H9 (cell line): ENCODE measurements around the gene PCF11. TPM values are rescaled to one million over a fixed set of nuclear protein-coding genes. Genes with fewer than 3 reads are reported as not detected.
A peak's percentile ranks its signal among the peaks of the same experiment; 100 is the strongest.

Experiments
- DNase-seq: peaks from one replicate; pipeline ENCODE4 v3.0.0-alpha.2; 2017
- H2AFZ ChIP-seq: one replicate; pipeline ENCODE4 v1.6.1; 2013; ENCODE audit warnings: mild to moderate bottlenecking, low read length, control low read depth, moderate library complexity
- H2AK5ac ChIP-seq: 2 replicates; pipeline ENCODE4 v1.6.1; 2013; ENCODE audit warnings: low read length, control low read depth, mixed read lengths; ENCODE audit not compliant: insufficient read length
- H2BK120ac ChIP-seq: one replicate; pipeline ENCODE4 v1.6.1; 2013; ENCODE audit warnings: low read depth, mild to moderate bottlenecking, low read length, control low read depth, inconsistent platforms; ENCODE audit not compliant: poor library complexity, severe bottlenecking
- H2BK12ac ChIP-seq: 2 replicates; pipeline ENCODE4 v1.6.1; 2013; ENCODE audit warnings: low read length, control low read depth, mixed read lengths, low read depth; ENCODE audit not compliant: insufficient read length
- H2BK15ac ChIP-seq: 2 replicates; pipeline ENCODE4 v1.6.1; 2013; ENCODE audit warnings: low read depth, low read length, control low read depth
- H2BK20ac ChIP-seq: one replicate; pipeline ENCODE4 v1.6.1; 2013; ENCODE audit warnings: low read depth, mild to moderate bottlenecking, low read length, control low read depth, inconsistent platforms; ENCODE audit not compliant: poor library complexity, severe bottlenecking
- H2BK5ac ChIP-seq: 2 replicates; pipeline ENCODE4 v1.6.1; 2013; ENCODE audit warnings: low read length, control low read depth, mixed read lengths; ENCODE audit not compliant: insufficient read length
- H3K14ac ChIP-seq: 2 replicates; pipeline ENCODE4 v1.6.1; 2013; ENCODE audit warnings: low read length, control low read depth; ENCODE audit not compliant: insufficient read depth
- H3K18ac ChIP-seq: 2 replicates; pipeline ENCODE4 v1.6.1; 2013; ENCODE audit warnings: low read depth, mild to moderate bottlenecking, mixed read lengths, low read length, control low read depth; ENCODE audit not compliant: insufficient read length
- H3K23ac ChIP-seq: 2 replicates; pipeline ENCODE4 v1.6.1; 2013; ENCODE audit warnings: low read length, control low read depth, mixed read lengths, low read depth; ENCODE audit not compliant: insufficient read length
- H3K23me2 ChIP-seq: 2 replicates; pipeline ENCODE4 v1.6.1; 2013; ENCODE audit warnings: low read depth, mild to moderate bottlenecking, mixed read lengths, low read length, control low read depth; ENCODE audit not compliant: insufficient read length, poor library complexity, severe bottlenecking
- H3K27ac ChIP-seq: 2 replicates; pipeline ENCODE4 v1.5.1; 2013; ENCODE audit warnings: low read length, control low read depth, mixed read lengths, low read depth; ENCODE audit not compliant: insufficient read length
- H3K27me3 ChIP-seq: 2 replicates; pipeline ENCODE4 v1.6.1; 2013; ENCODE audit warnings: low read length, control low read depth, inconsistent platforms; ENCODE audit not compliant: insufficient read depth
- H3K4ac ChIP-seq: 2 replicates; pipeline ENCODE4 v1.6.1; 2013; ENCODE audit warnings: low read depth, mild to moderate bottlenecking, control low read depth, inconsistent platforms, low read length, moderate library complexity
- H3K4me1 ChIP-seq: 2 replicates; pipeline ENCODE4 v1.6.1; 2013; ENCODE audit warnings: low read length, control low read depth, inconsistent platforms; ENCODE audit not compliant: insufficient read depth
- H3K4me2 ChIP-seq: 2 replicates; pipeline ENCODE4 v1.6.1; 2013; ENCODE audit warnings: low read length, control low read depth, mixed read lengths; ENCODE audit not compliant: insufficient read length, insufficient read depth
- H3K56ac ChIP-seq: 2 replicates; pipeline ENCODE4 v1.6.1; 2013; ENCODE audit warnings: low read depth, mild to moderate bottlenecking, mixed read lengths, low read length, control low read depth; ENCODE audit not compliant: insufficient read length
- H3K79me1 ChIP-seq: 2 replicates; pipeline ENCODE4 v1.6.1; 2013; ENCODE audit warnings: low read depth, mild to moderate bottlenecking, moderate library complexity, low read length, control low read depth, inconsistent platforms; ENCODE audit not compliant: insufficient read depth, poor library complexity, severe bottlenecking
- H3K79me2 ChIP-seq: 2 replicates; pipeline ENCODE4 v1.6.1; 2013; ENCODE audit warnings: low read length, control low read depth, inconsistent platforms; ENCODE audit not compliant: insufficient read depth
- H3K9ac ChIP-seq: 2 replicates; pipeline ENCODE4 v1.6.1; 2013; ENCODE audit warnings: low read length, control low read depth, mixed read lengths; ENCODE audit not compliant: insufficient read length; ENCODE audit errors: extremely low read depth
- H3K9me3 ChIP-seq: one replicate; pipeline ENCODE4 v1.6.1; 2013; ENCODE audit warnings: low read depth, low read length, inconsistent platforms; ENCODE audit not compliant: control insufficient read depth
- H3T11ph ChIP-seq: one replicate; pipeline ENCODE4 v1.6.1; 2013; ENCODE audit warnings: mild to moderate bottlenecking, low read length, control low read depth, inconsistent platforms
- H4K20me1 ChIP-seq: one replicate; pipeline ENCODE4 v1.6.1; 2013; ENCODE audit not compliant: control insufficient read depth, insufficient read length, insufficient read depth
- H4K5ac ChIP-seq: 2 replicates; pipeline ENCODE4 v1.6.1; 2013; ENCODE audit warnings: low read depth, mild to moderate bottlenecking, mixed read lengths, low read length, control low read depth; ENCODE audit not compliant: insufficient read length
- H4K8ac ChIP-seq: replicated peaks from 2 replicates; pipeline ENCODE4 v1.6.1; 2013; ENCODE audit warnings: low read length, control low read depth, mixed read lengths, low read depth; ENCODE audit not compliant: insufficient read length
- H4K91ac ChIP-seq: 2 replicates; pipeline ENCODE4 v1.6.1; 2013; ENCODE audit warnings: low read depth, mild to moderate bottlenecking, moderate library complexity, mixed read lengths, low read length, control low read depth; ENCODE audit not compliant: insufficient read length
- H3K27ac Mint-ChIP-seq, 3 experiments: 2 replicates in 2 of 3; 3 replicates in 1 of 3; pipeline ENCODE4 v1.8.0; 2020 to 2021; ENCODE audit warnings: mixed read lengths in 3 of 3, mild to moderate bottlenecking in 1 of 3, moderate library complexity in 1 of 3
- H3K27me3 Mint-ChIP-seq: 2 replicates; pipeline ENCODE4 v1.8.0; 2021; ENCODE audit warnings: low read depth, mild to moderate bottlenecking, moderate library complexity, mixed read lengths
- H3K36me3 Mint-ChIP-seq, 3 experiments: 2 replicates in 2 of 3; 3 replicates in 1 of 3; pipeline ENCODE4 v1.8.0; 2020 to 2021; ENCODE audit warnings: low read depth in 3 of 3, mixed read lengths in 3 of 3; ENCODE audit not compliant: insufficient read depth in 1 of 3
- H3K4me1 Mint-ChIP-seq, 2 experiments: 2 replicates each; pipeline ENCODE4 v1.8.0; 2020; ENCODE audit warnings: mixed read lengths in 2 of 2
- H3K4me3 Mint-ChIP-seq, 2 experiments: 2 replicates in 1 of 2; 3 replicates in 1 of 2; pipeline ENCODE4 v1.8.0; 2020 to 2021; ENCODE audit warnings: mild to moderate bottlenecking in 2 of 2, mixed read lengths in 2 of 2, moderate library complexity in 1 of 2
- H3K9me3 Mint-ChIP-seq, 2 experiments: 2 replicates in 1 of 2; 3 replicates in 1 of 2; pipeline ENCODE4 v1.8.0; 2020; ENCODE audit warnings: mild to moderate bottlenecking in 2 of 2, mixed read lengths in 2 of 2, moderate library complexity in 1 of 2
- CTCF ChIP-seq: fragments of 200-600 bp; sonication (generic); conservative IDR thresholded peaks from 3 replicates; pipeline ENCODE4 v1.8.0; 2021; ENCODE audit warnings: antibody characterized with exemption, mild to moderate bottlenecking
- WGBS: extraction: QIAGEN DNeasy Blood & Tissue Kit; methylation state at CpG from one replicate; pipeline ENCODE4 v1.1.7; 2013; ENCODE audit warnings: missing lambda C conversion rate, low lambda C conversion rate, mixed read lengths; ENCODE audit not compliant: insufficient read length; ENCODE audit errors: extremely low coverage; 5-methylcytosine and 5-hydroxymethylcytosine counted together
- total RNA-seq: library from RNA; stranded (reverse); gene quantifications from 2 replicates; pipeline ENCODE4 v1.2.1, GENCODE V29; 2021

The PCF11 gene
- total RNA-seq, 1 experiment from 2014 or later = 50.9 TPM

- peak overlapping the region; percentile 87 for H2AFZ ChIP-seq
- peak overlapping the region; percentile 59 for H3K27ac ChIP-seq
- peaks cover 7% of the 10 kb centered on the region for H3K23me2 ChIP-seq
- H3K4me1 ChIP-seq = peaks cover 2% of the 10 kb centered on the region; the same call in 1 of the 2 replicates
- H2BK20ac ChIP-seq = no peak overlapping the region
- H3K23ac ChIP-seq = no peak overlapping the region
- no peaks in the 10 kb centered on the region for H3K79me1 ChIP-seq
- H2AK5ac ChIP-seq = no peak overlapping the region
- Mint-ChIP-seq H3K4me3 (peak overlapping the region; percentile 100), H3K27ac (peak overlapping the region; percentile 90 to 96 (median 95)), H3K4me1 (peaks cover 17 to 19% of the 10 kb centered on the region in 2 experiments), H3K27me3 (no peaks in the 10 kb centered on the region), H3K36me3 (peaks cover 23 to 40% (median 28%) of the 10 kb centered on the region in 3 experiments), H3K9me3 (peaks cover 2 to 5% of the 10 kb centered on the region in 2 experiments; a peak in 4 of 5 replicates)
- no peak overlapping the region for H2BK5ac ChIP-seq
- H4K20me1 ChIP-seq = no peaks in the 10 kb centered on the region
- H2BK12ac ChIP-seq = no peak overlapping the region
- H3K9ac ChIP-seq = peak overlapping the region; percentile 58
- H3K9me3 ChIP-seq = no peaks in the 10 kb centered on the region
- H4K8ac ChIP-seq = no peak overlapping the region
- H2BK120ac ChIP-seq = peak overlapping the region; percentile 77
- DNase-seq = peak; percentile 100
- WGBS = no CpG with 5 or more reads among the region's 35 CpGs
- no peak overlapping the region for H3K14ac ChIP-seq
- H4K5ac ChIP-seq = no peak overlapping the region
- H3K79me2 ChIP-seq = peaks cover 35% of the 10 kb centered on the region
- no peak overlapping the region for H3T11ph ChIP-seq
- TF ChIP-seq CTCF = no peak
- H2BK15ac ChIP-seq = no peak overlapping the region
- no peak overlapping the region for H3K4ac ChIP-seq
- no peak overlapping the region for H3K56ac ChIP-seq
- peak overlapping the region; percentile 95 for H3K4me2 ChIP-seq
- no peak overlapping the region for H4K91ac ChIP-seq
- H3K27me3 ChIP-seq = no peaks in the 10 kb centered on the region
- no peak overlapping the region for H3K18ac ChIP-seq
Measured at GRCh38 chr11:83156144-83156995, 561 bp upstream of the PCF11 start.
